Right atrium auricular region (tissue), 2 donors: ENCODE results near the gene TAGAP. TPM values are rescaled to one million over a fixed set of nuclear protein-coding genes. Genes with fewer than 3 reads are reported as not detected.
"Not testable (repeated sequence)": the region's sequence is repeated elsewhere in the genome, so short reads cannot be mapped to it uniquely, and the experiment has no call there.

Experiments used
- DNase-seq: peaks from one replicate; pipeline ENCODE4 v3.0.0-alpha.2; 2019; ENCODE audit warnings: low spot score
- H3K27ac ChIP-seq, 2 donors: fragments of 200-600 bp; sonication (generic); 1 replicate in 1 of 2; 2 replicates in 1 of 2; pipeline ENCODE4 v1.5.1; 2016 to 2019
- H3K27me3 ChIP-seq, 2 donors: fragments of 200-600 bp; sonication (generic); one replicate each; pipeline versions ENCODE4 v1.5.1 to v1.6.0; 2017 to 2019
- H3K36me3 ChIP-seq: fragments of 200-600 bp; sonication (generic); one replicate; pipeline ENCODE4 v1.5.1; 2016
- H3K4me1 ChIP-seq, 2 donors: fragments of 200-600 bp; sonication (generic); one replicate each; pipeline versions ENCODE4 v1.5.1 to v1.6.0; 2017 to 2019
- H3K4me3 ChIP-seq, 2 donors: fragments of 200-600 bp; sonication (generic); 1 replicate in 1 of 2; 2 replicates in 1 of 2; pipeline ENCODE4 v1.5.1; 2017 to 2019; ENCODE audit warnings: mild to moderate bottlenecking in 1 of 2, moderate library complexity in 1 of 2
- H3K9me3 ChIP-seq, 2 donors: fragments of 200-600 bp; sonication (generic); one replicate each; pipeline ENCODE4 v1.5.1; 2019
- CTCF ChIP-seq, 2 donors: fragments of 200-600 bp; sonication (generic); IDR thresholded peaks; one replicate each; pipeline ENCODE4 v1.5.1; 2019; ENCODE audit warnings: antibody characterized with exemption in 2 of 2
- total RNA-seq, 2 donors: library from RNA; depleted of rRNA; stranded (reverse); fragments of >200 nt; gene quantifications; one replicate each; pipeline ENCODE4 v1.1.0, GENCODE V29; 2016

The TAGAP gene
- total RNA-seq, 2 donors from 2014 or later, result 2.0 to 3.2 TPM

- DNase-seq, result no peak
- Histone ChIP-seq H3K36me3 (no peaks in the 10 kb centered on the region), H3K27me3 (no peaks in the 10 kb centered on the region), H3K4me3 (no peak overlapping the region), H3K27ac (no peak overlapping the region), H3K4me1 (no peaks in the 10 kb centered on the region), H3K9me3 (peaks cover 0 to 10% of the 10 kb centered on the region in 2 donors)
- TF ChIP-seq CTCF (IDR thresholded peaks at IDR 0.05), result no peak
Observed at GRCh38 chr6:158991017-158991723, 53.6 kb downstream of the TAGAP start.

GRCh38 chr6:158989711-158990110, 55.1 kb downstream of the TAGAP start:
- H3K4me3 ChIP-seq, H3K27ac ChIP-seq, H3K4me1 ChIP-seq, H3K27me3 ChIP-seq, H3K36me3 ChIP-seq, DNase-seq, H3K9me3 ChIP-seq: not testable (repeated sequence)

- TF ChIP-seq CTCF (IDR thresholded peaks at IDR 0.05), result no peak
- no peaks in the 10 kb centered on the region for H3K4me1 ChIP-seq
Observed at GRCh38 chr6:158988477-158988876, 56.3 kb downstream of the TAGAP start.

GRCh38 chr6:158987657-158988056, 57.1 kb downstream of the TAGAP start:
- H3K4me1 ChIP-seq, result no peaks in the 10 kb centered on the region
- H3K27ac ChIP-seq, result no peak overlapping the region
- H3K27me3 ChIP-seq, result no peaks in the 10 kb centered on the region
- no peak overlapping the region for H3K4me3 ChIP-seq
- H3K36me3 ChIP-seq, result no peaks in the 10 kb centered on the region
- peaks cover 0 to 10% of the 10 kb centered on the region in 2 donors for H3K9me3 ChIP-seq
- no peak for TF ChIP-seq CTCF (IDR thresholded peaks at IDR 0.05)
- no peak for DNase-seq

More at GRCh38 chr6:158988477-158988876, 56.3 kb downstream of the TAGAP start:
- no peak overlapping the region for H3K27ac ChIP-seq
- H3K36me3 ChIP-seq, result no peaks in the 10 kb centered on the region
- H3K4me3 ChIP-seq, result no peak overlapping the region
- H3K27me3 ChIP-seq, result no peaks in the 10 kb centered on the region
- DNase-seq, result no peak
- H3K9me3 ChIP-seq, result peaks cover 0 to 10% of the 10 kb centered on the region in 2 donors

Other genes starting within 250 kb of the TAGAP start
- gene EZR, start 225.6 kb downstream of the TAGAP start, total RNA-seq, result 100 to 1,000 TPM; 161 to 197 TPM
- gene RSPH3, start 44.8 kb downstream of the TAGAP start, total RNA-seq, result 1 to 10 TPM; 6.8 to 10.0 TPM
- 1 to 10 TPM in 1 of 2 donors, under 1 TPM in 1; 0.16 to 1.8 TPM for gene FNDC1, start 124.4 kb upstream of the TAGAP start, total RNA-seq